Subcutaneous adipose tissue (tissue), 4 donors: Measurements from ENCODE around the gene KRTAP20-4. TPM values are rescaled to one million over a fixed set of nuclear protein-coding genes. Genes with fewer than 3 reads are reported as not detected.

Experiments
- small RNA-seq: library from RNA; depleted of rRNA; stranded (forward); fragments of <200 nt; gene quantifications from one replicate; pipeline ENCODE3, GENCODE V24; 2016
- total RNA-seq, 4 donors: library from RNA; depleted of rRNA; stranded (reverse); fragments of >200 nt; gene quantifications; one replicate each; pipeline ENCODE4 v1.1.0, GENCODE V29; 2016
- TF ChIP-seq, protein P1 (sequence below): fragments of 450-650 bp; IDR thresholded peaks from one replicate; pipeline ENCODE4 v1.5.1; 2016; ENCODE audit warnings: low read depth, mild to moderate bottlenecking, control low read depth, antibody characterized with exemption, moderate library complexity

The KRTAP20-4 gene
- total RNA-seq, 4 donors from 2014 or later, result not detected

DNA sequence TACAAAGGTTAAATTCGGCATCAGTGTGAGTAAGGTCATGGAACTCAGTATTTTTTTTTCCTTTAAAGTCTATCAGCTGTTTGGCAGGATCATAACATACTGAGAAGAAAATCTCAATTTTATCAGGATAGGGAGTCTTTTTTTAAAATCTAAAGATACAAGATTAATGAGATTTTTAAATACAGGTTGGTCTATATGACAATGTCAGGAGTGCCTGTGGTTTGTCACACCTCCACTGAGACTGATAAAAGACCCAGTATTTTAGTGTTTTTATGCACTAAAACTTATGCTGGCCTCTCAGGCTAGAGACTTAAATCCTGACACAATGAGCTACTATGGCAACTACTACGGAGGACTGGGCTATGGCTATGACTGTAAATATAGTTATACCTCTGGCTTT, 22.1 kb downstream of the KRTAP20-4 start, which contains the start of gene KRTAP20-3:
Gene KRTAP20-3, plus strand, starts transcription at position 301 of the 400 bp plus-strand sequence.
- TF ChIP-seq, protein P1, sequence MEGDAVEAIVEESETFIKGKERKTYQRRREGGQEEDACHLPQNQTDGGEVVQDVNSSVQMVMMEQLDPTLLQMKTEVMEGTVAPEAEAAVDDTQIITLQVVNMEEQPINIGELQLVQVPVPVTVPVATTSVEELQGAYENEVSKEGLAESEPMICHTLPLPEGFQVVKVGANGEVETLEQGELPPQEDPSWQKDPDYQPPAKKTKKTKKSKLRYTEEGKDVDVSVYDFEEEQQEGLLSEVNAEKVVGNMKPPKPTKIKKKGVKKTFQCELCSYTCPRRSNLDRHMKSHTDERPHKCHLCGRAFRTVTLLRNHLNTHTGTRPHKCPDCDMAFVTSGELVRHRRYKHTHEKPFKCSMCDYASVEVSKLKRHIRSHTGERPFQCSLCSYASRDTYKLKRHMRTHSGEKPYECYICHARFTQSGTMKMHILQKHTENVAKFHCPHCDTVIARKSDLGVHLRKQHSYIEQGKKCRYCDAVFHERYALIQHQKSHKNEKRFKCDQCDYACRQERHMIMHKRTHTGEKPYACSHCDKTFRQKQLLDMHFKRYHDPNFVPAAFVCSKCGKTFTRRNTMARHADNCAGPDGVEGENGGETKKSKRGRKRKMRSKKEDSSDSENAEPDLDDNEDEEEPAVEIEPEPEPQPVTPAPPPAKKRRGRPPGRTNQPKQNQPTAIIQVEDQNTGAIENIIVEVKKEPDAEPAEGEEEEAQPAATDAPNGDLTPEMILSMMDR, result no peak

DNA sequence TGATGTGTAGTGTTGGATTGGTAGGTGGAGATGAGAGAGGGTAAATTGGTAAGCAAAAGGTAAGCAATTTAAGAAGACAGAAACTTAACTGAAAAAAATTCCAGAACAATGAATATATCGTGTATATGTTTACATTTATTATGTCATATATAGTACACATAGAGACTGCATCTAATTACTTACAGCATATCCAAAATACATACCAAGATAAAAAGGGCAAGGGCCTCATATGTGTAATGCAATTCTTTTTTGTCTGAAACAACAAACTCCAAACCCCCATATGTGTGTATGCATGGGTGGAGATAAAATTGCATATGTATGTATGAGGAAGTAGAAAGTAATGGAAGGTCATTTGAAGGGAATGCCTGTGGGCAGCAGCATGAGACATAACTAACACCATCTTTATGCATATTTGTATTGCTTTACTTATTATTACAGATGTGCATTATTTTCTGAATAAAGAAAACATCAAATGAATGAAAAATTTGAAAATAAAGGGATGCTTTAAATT, 26.5 kb downstream of the KRTAP20-4 start:
- TF ChIP-seq, protein P1, result no peak

DNA sequence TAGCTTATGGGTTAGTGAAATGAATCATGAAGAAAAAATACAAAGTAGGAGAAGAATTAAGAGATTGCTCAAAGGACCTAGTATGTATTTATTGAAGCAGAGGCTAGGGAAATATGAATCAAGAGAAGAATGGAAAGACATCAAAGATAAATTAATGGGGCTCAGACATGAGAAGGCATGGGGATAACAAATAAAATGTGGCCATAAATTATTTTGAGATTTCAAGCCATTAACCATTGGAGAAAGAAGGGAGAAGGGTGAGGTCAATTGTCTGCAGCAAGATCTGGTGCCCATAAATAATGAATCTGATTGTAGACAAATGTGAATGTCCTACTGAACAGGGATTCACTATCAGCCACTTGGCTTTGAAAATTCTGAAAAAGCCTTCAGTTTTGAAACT, 32.5 kb downstream of the KRTAP20-4 start:
- TF ChIP-seq, protein P1, result no peak

DNA sequence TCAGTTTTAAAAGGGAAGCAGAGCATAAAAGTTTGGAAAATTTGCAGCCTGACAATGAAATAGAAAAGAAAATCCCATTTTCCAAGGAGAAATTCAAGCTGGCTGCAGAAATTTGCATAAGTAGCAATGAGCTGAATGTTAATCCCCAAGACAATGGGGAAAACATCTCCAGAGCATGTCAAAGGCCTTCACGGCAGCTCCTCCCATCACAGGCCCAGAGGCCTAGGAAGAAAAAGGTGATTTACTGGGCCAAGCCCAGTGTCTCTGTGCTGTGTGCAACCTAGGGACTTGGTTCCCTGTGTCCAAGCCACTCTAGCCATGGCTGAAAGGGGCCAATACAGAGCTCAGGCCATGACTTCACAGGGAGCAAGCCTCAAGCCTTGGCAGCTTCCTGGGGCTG, 48.3 kb downstream of the KRTAP20-4 start:
- TF ChIP-seq, protein P1, result no peak

Small RNA genes lying within 50 kb of the gene (small RNA-seq; reads per million reads assigned to genes)
- gene KRTAP20-1 (not detected), gene KRTAP20-3 (not detected), gene KRTAP20-4 (not detected), gene KRTAP22-1 (not detected), gene KRTAP22-2 (not detected)

Other genes with a start within 250 kb of the KRTAP20-4 start
- not detected for gene KRTAP13-2, start 248.4 kb upstream of the KRTAP20-4 start, total RNA-seq
- gene KRTAP13-1, start 224.6 kb upstream of the KRTAP20-4 start, total RNA-seq, result not detected
- gene KRTAP13-3, start 194.7 kb upstream of the KRTAP20-4 start, total RNA-seq, result not detected
- not detected for gene KRTAP13-4, start 190.4 kb upstream of the KRTAP20-4 start, total RNA-seq
- not detected for gene KRTAP15-1, start 180.4 kb upstream of the KRTAP20-4 start, total RNA-seq
- gene KRTAP19-1, start 140.3 kb upstream of the KRTAP20-4 start, total RNA-seq, result not detected
- gene KRTAP19-2, start 133.2 kb upstream of the KRTAP20-4 start, total RNA-seq, result not detected
- not detected for gene KRTAP19-3, start 128.6 kb upstream of the KRTAP20-4 start, total RNA-seq
- not detected for gene KRTAP19-4, start 123.5 kb upstream of the KRTAP20-4 start, total RNA-seq
- gene KRTAP19-5, start 118.5 kb upstream of the KRTAP20-4 start, total RNA-seq, result not detected
- not detected for gene KRTAP19-6, start 78.8 kb upstream of the KRTAP20-4 start, total RNA-seq
- not detected for gene KRTAP19-7, start 59.3 kb upstream of the KRTAP20-4 start, total RNA-seq
- not detected for gene KRTAP22-2, start 30.2 kb upstream of the KRTAP20-4 start, total RNA-seq
- not detected for gene KRTAP6-3, start 28.2 kb upstream of the KRTAP20-4 start, total RNA-seq
- not detected for gene KRTAP6-2, start 21.7 kb upstream of the KRTAP20-4 start, total RNA-seq
- gene KRTAP22-1, start 19.5 kb upstream of the KRTAP20-4 start, total RNA-seq, result not detected
- gene KRTAP6-1, start 6.7 kb upstream of the KRTAP20-4 start, total RNA-seq, result not detected
- not detected for gene KRTAP20-1, start 4.2 kb upstream of the KRTAP20-4 start, total RNA-seq
- gene KRTAP20-2, start 14.6 kb downstream of the KRTAP20-4 start, total RNA-seq, result not detected
- not detected for gene KRTAP20-3, start 22.2 kb downstream of the KRTAP20-4 start, total RNA-seq
- not detected for gene KRTAP21-3, start 98.2 kb downstream of the KRTAP20-4 start, total RNA-seq
- not detected for gene KRTAP21-2, start 126.6 kb downstream of the KRTAP20-4 start, total RNA-seq
- not detected for gene KRTAP21-1, start 134.8 kb downstream of the KRTAP20-4 start, total RNA-seq
- not detected for gene KRTAP8-1, start 192.6 kb downstream of the KRTAP20-4 start, total RNA-seq
- not detected for gene KRTAP7-1, start 209.1 kb downstream of the KRTAP20-4 start, total RNA-seq